Measurements from ENCODE around the gene CRMP1. TPM values are rescaled to one million over a fixed set of nuclear protein-coding genes. Genes with fewer than 3 reads are reported as not detected.

The CRMP1 gene
- 2.1 and 2.5 TPM in 2 replicates for total RNA-seq

GRCh38 chr4:5893004-5893580, at the start of gene CRMP1:
Gene CRMP1 (minus strand): TSS chr4:5893086. CDS start chr4:5892969, 117 bp downstream.

Other genes starting within 250 kb of the CRMP1 start
- gene EVC2, start 184.5 kb downstream of the CRMP1 start, total RNA-seq = 6.9 and 7.0 TPM in 2 replicates
- 14.9 and 16.5 TPM in 2 replicates for gene EVC, start 181.9 kb downstream of the CRMP1 start, total RNA-seq
- gene C4orf50, start 125.3 kb upstream of the CRMP1 start, total RNA-seq = not detected in 2 replicates